HG03060 (cell line): ENCODE measurements around the gene HOXB3.
"Not testable (repeated sequence)": the region's sequence is repeated elsewhere in the genome, so short reads cannot be mapped to it uniquely, and the experiment has no call there.

Experiments used
- ATAC-seq: cut with Tn5 transposase; IDR thresholded peaks from one replicate; pipeline ENCODE4 v1.9.1; 2021; ENCODE audit warnings: low read depth, moderate number of reproducible peaks; ENCODE audit not compliant: unreplicated experiment

The HOXB3 gene

DNA sequence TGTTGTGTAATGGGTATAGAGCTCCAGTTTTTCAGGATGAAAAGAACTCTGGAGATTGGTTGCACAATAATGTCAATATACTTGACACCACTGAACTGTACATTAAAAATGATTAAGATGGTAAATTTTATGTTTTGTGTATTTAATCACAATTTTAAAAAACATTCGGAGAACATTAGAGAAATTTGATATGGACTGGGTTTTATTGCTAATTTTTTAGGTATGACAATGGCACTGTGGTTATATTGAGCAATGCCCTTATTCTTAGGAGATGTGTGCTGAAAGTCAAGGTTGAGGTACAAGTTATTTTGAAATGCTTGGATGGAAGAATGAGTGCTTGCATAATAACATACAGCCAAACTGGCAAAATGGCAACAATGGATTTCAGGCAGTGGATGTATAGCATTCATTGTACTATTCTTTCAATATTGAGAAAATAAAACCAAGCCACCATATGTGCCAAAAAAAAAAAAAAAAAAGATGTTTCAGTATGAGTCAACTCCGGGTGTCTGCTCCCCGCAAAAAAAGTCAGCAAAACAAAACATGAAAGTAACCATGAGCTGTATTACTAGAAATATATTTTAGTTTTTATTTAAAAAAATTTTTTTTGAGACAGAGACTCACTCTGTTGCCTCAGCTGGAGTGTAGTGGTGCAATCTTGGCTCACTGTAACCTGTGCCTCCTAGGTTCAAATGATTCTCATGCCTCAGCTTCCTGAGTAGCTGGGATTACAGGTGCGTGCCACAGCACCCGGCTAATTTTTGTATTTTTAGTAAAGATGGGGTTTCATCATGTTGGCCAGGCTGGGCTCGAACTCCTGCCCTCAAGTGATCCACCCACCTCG is 79.1 kb downstream of the HOXB3 start:
- peak; percentile 47 for ATAC-seq

DNA sequence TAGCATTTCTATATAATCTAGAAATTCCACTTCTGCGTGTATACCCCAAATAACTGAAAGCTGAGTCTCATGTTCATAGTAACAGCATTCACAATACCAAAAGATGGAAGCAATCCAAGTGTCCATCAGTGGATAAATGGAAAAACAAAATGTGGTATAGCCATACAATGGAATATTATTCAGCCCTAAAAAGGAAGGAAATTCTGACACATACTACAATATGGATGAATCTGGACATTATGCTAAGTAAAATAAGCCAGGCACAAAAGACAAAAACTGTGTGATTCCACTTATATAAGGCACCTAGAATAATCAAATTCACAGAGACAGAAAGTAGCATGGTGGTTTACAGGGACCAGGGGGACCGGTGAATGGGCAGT is 79.7 kb downstream of the HOXB3 start:
- ATAC-seq, result no peak

DNA sequence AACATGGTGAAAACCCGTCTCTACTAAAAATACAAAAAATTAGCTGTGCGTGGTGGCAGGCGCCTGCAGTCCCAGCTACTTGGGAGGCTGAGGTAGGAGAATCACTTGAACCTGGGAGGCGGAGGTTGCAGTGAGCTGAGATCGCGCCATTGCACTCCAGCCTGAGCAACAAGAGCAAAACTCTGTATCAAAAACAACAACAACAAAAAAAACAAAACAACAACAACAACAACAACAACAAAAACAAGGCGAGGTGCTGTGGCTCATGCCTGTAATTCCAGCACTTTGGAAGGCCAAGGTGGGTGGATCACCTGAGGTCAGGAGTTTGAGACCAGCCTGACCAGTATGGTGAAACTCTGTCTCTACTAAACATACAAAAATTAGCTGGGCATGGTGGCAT is 80.3 kb downstream of the HOXB3 start:
- ATAC-seq, result not testable (repeated sequence)

DNA sequence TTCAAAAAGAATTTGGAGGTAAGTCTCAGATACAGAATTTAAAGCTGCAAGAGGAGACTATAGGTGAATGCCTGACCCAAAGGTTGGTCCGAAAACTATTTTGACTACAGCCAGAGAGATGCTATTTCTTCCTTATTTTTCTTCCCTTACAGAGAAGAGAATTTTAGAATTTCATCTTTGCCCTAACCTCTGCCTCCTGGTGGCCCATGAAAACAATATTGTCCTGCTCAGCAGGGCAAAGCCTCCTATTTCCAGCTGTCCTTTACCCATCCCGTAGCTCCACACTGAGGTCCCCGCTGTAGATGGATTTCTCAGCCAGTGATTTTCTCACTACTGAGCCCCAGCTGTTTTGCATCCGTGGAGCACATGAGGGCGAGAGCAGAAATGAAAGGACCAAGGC is 83.8 kb downstream of the HOXB3 start:
- ATAC-seq, result no peak

DNA sequence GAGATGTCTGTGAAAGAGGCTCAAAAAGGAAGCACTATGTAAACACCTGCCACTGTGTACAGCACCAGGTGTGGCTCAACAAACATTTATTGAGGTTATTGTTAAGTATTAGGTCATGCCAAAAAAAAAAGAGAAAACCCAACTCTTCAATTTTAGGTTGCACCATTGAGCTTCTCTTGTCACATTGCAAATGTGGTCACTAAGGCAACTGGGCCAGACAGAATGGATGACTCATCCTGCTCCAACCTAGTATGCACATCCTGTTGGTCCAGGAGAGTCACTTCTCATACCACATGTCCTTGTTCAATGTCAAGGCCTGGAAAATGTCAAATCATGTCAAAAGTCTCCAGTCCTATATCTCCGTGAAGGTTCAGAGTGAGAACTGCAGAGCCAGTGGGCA is 84.3 kb downstream of the HOXB3 start:
- ATAC-seq, result peak; percentile 67

DNA sequence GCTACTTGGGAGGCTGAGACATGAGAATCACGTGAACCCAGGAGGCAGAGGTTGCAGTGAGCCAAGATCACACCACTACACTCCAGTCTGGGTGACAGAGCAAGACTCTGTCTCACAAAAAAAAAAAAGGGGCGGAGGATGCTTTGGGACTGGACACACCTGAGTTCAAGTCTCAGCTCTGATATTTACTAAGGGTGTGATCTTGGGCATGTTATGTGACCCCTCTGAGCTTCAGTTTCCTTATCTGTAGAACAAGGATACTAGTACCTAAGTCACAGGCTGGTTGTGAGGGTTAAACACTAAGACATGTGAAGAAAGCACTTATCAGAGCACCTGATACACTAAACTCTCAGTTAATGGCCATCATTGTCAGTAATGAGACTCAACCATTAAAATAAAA is 85.1 kb downstream of the HOXB3 start:
- no peak for ATAC-seq

DNA sequence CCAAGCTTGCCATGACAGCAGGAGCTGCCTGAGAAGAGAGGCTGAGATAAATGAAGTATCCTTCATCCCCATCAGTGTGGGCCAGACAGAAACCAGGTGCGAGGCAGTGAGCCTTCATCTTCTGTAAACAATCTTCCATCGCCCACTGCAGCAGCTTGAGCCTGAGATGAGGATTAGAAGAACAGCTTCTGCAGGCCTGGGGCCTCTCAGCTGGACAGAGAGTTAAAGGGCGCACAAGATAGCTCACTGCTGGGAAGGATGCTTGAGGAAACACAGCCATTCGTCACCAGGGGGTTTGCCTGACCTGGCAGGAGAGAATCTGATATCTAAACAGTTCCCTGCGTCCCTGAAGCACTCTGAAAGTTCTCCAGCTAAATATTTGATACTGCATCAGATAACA is 86.3 kb downstream of the HOXB3 start:
- ATAC-seq, result no peak

DNA sequence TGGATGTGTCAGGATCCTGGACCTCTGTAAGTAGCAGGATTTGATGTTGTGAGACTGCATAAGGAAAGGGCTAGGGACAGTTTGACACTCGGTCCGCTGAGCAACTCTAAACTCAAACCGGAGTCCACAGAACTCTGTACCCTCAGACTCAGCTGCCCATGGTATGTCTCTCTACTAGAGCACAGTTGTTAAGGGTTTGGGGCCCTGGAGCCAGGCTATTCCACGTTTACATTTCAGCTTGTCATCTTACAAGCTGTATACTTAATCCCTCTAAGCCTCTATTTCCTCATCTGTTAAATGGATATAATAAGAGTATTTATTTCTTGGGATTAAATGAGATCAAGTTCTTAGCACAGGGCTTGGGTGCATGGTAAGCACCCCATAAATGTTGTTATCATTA is 87.1 kb downstream of the HOXB3 start:
- no peak for ATAC-seq

DNA sequence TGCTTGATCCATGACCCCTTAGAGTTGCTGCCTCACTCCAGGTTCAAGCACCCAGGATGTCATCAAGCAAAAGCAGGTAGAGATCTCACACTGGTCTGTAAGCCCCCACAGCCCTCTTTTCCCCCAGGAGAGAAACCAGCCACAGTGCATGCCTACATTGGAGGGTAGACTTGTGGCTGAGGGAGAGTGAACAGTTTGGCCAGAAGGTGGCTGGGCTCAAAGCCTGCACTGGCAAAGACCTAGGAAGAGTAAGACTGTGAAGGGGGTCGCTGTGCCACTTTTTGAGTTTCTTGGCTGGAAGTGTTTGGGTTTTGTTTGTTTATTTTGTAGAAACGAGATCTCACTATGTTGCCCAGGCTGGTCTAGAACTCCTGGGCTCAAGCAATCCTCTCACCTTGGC is 87.7 kb downstream of the HOXB3 start:
- no peak for ATAC-seq

DNA sequence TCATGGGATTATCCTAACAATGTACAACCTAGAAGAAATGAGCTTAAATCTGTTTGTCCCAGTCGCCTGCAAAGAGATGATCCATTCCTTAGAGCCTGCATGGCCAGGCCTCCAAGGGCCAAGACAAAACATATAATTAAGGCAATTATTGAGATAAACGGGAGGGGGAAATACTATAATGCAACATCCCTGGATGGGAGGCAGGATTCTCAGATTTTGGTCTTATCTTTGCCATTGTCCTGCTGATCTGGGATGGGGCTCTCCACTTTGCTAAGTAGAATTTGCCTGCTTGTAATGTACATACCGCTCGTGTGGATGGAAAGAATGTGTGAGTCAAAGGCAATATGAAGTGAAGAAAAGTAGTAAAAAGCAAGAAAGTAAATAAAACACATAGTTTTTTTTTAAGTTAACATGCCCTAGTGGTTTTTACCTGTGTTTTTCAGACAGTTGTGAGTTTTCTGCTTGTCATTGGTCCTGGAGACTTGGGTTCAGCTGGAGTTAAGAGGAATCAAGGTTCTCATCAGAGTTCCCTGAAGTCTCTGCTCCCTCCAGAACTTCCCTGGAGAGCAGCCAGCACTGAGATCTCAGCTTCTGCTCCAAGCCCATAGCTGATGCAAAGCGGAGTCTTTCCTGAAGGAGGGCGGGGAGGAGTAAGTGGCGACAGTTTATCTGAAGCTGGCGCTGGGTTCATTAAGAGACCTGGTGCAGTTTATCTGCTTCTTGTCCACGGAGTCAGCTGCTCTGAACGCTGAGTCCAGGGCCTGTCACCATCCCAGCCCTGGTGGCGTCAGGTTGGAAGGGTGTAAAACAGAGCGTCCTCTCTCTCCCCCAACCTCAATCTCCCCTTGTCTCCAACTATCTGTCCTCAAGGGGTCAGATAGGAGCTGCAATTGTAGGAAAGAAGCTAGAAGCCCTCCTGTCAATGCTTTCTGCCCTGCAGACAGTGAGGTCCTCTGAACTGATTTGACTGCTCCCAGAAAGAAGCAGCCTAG is 89.3 kb downstream of the HOXB3 start:
- ATAC-seq, result no peak

DNA sequence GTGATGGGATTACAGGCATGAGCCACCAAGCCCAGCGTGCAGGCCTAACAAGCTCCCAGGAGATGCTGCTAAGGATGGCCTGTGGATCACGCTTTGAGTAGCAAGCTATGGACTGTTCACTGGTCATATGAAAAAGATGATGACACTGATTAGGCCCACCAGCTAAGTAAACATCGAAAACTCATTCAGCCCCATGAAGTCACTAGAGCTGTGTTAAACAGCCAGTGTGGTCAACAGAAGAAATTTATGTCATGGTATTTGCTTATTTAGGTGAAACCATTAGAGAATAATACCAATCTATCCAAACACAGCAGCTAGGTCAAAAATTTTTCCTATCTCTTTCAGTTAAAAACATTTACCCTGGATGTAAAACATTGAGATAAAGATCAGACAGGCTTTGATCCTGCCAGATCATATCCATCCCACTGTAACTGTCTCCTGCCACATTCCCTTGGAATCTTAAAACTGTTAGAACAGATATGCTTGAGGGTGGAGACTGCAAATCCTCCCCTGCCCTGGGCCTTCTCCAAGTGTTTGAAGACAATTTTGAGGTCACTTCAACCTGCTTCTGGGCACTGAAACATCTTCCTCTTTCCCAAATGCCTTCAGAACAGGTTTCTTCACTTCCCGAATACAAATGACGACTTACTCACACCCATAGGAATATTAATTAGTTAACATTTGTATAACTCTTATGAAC is 90.2 kb downstream of the HOXB3 start:
- ATAC-seq, result no peak

DNA sequence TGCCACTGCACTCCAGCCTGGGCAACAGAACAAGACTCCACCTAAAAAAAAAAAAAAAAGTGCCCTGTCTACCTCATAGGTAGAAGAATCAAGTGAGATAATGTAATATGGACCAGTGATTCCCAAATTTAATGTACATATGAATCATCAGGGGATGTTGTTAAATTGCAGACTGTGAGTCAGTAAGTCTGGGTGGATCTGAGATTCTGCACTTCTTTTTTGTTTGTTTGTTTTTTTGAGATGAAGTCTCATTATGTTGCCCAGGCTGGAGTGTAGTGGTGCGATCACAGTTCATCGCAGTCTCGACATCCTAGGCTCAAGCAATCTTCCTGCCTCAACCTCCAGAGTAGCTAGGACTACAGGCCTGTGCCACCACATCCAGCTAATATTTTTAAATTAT is 90.8 kb downstream of the HOXB3 start:
- no peak for ATAC-seq
